Measurements from ENCODE around the gene STEAP4.
"Not testable (repeated sequence)": the region's sequence is repeated elsewhere in the genome, so short reads cannot be mapped to it uniquely, and the experiment has no call there.

STEAP4 gene

DNA sequence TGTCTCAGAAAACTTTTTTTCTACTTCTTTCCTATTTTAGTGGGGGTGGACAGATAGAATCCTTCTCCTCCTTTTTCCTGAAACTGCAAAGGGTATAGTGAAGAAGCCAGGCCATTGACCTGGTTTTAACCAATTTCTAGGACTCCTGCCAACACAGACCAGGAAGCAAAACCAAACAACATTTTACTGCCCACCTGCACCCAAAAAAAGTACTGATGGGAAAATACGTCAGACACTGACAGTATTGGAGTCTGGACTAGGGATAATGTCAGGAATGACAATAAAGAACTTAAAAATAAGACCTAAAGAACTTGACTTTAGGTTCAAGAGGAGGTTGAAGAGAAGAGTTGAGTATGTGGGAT lies 5.0 kb upstream of the STEAP4 start:
- DNase-seq = no peak

DNA sequence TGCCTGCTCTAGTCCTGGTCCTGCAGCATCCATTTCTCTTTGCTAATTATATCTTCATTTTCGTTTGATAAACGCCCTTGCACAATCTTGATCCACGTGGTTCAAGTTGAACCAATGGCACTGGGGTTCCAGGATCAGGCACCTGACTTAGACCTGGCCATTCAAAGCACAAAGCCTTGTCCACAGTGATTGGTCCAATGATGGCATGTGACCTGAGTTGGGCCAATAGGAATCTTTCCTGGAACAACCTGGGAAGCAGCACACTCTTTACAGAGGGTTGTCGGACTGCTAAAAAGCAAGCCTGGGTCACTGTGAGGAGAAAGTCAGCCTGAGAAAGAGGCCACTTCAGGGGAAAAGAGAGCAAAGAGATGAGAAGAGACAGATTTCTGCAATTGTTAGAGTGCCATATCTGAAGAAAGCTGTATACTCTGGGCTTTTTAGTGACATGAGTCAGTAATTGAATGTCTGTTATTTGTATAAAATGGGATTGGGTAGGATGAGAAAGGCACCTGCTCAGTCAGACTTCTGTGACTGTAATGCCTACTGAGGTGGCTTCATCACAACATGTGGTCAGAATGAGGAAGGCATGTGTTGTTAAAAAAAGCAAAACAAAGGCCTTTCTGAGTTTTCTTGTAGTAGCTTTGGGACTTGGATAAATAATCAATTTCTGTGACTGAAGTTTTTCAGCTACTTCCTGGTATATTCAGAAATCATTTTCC lies 4.4 kb upstream of the STEAP4 start:
- DNase-seq = no peak

DNA sequence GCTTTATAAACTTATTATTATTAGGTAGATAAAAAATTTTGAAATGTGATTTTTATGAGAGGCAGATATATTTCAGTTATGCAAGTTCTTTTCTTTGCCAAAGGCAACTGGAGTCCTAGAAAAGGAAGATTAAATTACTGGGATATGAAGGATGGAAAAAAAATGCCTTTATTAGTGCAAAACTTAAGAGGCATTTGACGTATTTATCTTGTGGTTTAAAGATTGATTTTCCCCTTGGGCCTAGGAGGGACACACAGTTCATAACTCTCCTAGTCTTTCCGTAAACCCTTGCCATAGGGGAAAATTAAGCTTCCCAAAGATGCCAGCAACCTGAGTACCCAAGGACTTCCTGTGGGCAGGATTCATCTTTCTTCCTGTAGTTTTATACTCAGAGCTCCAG lies 3.1 kb upstream of the STEAP4 start:
- DNase-seq = no peak

DNA sequence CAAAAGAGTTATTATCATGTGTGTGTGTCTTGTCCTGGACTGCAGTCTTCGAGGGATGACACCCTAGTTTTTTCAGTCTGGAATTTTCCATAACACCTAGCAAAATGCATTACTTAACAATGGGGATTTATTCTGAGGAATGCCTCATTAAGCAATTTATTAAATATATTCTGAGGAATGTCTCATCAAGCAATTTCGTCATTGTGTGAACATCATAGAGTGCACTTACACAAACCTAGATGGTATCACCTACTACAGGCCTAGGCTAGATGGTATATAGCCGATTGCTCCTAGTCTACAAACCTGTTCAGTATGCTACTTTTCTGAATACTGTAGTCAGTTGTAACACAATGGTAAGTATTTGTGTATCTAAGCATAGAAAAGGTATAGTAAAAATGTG lies 1.1 kb upstream of the STEAP4 start:
- DNase-seq = no peak

DNA sequence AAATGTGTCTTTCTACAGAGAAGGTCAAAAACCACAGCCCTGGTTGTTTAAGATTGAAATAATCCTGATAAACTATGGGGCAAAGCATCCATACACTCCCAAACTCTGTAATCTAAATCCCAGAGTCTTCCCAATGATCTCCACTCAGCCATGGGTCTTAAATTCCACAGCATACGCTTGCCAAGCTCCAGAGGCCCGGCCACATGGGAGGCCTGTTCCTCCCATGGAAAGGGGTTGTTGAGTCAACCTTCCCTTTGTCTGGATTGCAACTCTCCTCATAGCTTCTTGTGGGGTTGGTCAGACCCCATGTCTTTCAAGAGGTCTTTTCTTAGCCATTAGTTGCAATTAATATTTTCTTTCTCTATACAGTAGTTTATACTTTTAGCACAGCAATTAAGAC lies 718 bp upstream of the STEAP4 start:
- DNase-seq = no peak

DNA sequence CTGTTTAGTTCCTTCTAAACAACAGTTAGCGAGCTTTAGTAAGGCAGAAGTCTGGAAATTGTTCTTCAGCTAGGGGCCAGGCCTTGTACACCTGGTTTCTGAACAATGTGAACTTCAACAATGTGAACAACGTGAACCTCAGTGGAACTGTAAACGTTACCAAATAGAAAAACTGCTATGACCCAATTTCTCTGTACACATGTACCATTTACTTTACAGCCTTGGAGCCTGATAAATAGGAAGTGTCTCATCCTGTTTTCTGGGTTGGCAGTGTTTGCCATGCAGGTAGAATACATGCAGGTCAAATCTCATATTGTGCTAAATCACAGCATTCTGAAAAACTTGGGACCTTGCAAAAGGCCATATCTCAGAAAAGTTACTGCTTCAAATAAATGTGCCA lies 1.6 kb downstream of the STEAP4 start:
- DNase-seq = no peak

DNA sequence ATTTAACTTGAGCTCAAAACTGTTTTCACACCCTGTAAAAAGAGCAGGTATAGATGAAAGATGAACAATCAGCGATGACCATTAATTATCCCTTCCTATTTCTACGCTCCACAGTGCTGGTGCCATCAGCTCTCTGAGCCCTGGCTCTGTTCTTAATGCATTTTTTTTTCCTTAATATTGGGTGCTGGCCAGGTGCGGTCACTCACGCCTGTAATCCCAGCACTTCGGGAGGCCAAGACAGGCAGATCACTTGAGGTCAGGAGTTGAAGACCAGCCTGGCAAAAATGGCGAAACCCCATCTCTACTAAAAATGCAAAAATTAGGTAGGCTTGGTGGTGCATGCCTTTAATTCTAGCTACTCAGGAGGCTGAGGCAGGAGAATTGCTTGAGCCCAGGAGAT lies 4.2 kb downstream of the STEAP4 start:
- no peak for DNase-seq

DNA sequence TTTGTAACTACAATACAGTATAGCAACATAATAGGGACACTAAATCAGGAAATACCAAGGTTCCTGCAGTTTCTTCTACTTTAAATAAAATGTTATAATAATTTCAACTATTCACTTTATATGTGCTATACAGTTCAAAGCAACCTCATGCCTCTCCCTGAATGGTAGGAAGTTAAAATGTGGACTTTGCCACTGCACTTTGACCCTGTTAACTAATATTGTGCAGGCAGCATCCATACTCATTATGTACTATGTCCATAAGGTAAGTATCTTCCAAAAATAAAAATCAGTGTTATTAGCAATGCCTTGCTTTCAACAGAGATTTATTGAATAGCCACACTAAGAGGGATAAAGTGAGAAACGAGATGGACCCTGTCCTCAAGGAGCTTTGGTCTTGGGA lies 4.8 kb downstream of the STEAP4 start:
- no peak for DNase-seq

DNA sequence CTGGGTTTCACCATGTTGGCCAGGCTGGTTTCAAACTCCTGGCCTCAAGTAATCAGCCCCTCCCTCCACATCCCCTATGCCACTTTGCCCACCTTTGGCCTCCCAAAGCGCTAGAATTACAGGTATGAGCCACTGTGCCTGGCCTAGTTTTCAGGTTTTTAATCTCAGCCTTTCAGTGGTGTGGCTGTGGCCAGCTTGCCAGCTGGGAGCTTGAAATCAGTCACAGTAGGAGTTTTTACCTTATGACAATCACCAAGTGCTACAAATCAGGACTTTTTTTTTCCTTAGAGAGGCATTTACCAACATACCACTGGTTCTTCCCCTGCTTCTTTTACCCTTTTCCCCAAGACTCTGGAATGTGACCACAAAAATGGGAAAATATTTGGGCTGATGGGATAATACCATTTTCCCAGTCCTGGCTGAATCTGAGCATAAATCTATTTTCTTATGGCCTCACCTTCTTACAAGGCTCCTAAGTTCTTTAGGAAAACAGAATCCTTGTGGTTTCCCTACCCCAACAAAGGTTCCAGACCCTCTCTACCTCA lies 6.2 kb downstream of the STEAP4 start:
- no peak for DNase-seq

DNA sequence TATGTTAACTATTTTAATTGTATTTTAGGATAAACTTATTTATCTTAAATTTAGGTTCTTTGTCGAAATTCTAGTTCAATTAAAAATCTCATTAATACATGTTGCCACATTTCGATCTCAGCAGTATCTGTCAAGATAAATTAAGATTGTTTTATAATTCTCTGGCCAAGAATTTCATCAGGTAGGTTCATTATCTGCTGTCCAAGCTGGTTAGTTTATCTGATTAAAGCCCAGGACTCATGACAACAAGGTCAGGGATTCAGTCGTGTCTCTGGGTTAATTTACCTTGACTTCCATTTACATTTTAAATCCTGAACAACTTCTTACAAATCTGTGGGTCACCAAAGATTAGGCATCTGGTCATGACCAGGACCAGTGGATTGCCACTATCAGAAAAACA lies 7.6 kb downstream of the STEAP4 start:
- no peak for DNase-seq

DNA sequence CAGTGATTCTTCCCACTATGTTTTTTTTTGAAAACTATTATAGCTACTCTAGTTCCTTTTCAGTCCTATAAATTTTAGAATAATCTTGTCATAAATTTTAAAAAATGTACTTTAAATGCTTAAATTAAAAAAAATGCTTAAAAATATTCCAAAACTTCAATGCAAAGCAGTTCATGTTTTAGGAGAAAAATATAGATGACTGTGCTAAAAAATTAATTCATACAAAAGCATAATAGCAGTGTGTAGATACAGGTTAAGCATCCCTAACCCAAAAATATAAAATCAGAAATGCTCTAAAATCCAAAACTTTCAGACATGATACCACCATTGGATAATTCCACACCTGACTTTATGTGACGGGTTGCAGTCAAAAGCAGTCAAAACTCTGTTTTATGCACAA lies 12.8 kb downstream of the STEAP4 start:
- no peak for DNase-seq

DNA sequence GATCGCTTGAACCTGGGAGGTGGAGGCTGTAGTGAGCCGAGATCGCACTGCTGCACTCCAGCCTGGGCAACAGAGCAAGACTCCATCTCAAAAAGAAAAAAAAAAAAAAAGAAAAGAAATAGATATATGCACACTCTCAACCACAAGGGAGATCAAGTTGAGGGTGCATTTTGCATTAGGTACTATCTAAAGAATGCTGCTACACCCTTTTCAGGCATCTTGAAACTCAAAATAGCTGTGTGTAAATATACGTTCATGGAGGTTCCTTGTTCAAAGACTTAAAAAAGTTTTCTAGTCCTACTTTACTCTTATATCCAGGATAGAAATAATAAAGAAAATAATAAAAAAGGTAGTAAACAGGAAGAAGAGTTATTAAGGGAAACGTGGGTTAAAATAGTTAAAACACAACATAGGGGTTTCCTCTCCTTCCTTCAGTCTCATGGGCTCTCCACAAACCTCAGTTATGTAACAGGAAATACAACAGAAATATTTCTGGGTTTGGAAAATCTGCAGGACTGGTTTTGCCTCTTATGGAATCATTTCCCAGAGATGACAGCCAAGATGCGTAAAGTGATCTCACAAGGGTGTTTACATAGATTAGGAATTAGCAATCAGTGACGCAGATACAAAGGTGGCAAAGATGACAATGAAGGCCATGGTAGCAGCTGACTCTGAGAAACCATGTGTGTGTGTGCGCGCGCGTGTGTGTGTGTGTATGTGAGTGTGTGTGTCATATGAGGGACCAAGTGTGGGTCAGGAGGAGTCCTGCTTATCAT lies 15.1 kb downstream of the STEAP4 start:
- no peak for DNase-seq

DNA sequence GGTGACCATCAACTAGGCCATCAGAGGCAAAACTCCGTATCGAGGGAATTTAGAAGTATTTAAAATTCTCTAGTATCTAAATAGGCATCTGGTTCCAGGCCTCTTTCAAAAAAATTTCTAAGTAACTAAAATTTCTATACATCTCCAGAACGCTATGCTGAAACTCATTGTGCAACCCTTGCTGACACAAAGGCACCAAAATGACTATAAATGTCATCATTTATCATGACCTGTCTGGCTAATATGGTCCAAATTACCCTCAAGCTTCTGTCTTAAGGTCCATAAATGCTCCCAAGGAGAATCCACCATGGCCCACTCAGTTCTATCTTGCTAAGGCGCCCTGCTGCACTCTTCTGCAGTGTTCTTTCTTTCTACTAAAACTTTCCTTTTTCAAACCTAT lies 16.2 kb downstream of the STEAP4 start:
- DNase-seq = no peak

DNA sequence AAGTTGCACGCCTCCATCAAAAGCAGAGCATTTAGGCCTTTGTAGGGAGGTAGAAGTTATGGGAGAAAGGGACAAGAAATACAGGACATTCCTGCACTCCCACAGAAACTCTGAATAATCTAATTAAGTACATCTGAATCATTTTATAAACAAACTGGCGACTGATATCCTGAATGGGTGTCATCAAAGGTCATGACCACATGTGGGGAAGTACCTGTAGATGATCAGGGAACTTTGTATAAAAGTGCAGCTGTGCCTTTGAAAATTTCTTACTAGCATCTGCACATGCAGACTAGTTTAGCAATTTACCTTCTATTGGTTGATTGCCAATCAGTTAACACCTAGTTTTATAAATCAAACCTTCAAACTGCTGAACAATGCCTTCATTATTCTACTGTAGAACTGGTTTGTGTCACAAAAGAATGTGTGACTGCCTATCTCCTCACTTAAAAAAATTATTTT lies 17.1 kb downstream of the STEAP4 start:
- no peak for DNase-seq

DNA sequence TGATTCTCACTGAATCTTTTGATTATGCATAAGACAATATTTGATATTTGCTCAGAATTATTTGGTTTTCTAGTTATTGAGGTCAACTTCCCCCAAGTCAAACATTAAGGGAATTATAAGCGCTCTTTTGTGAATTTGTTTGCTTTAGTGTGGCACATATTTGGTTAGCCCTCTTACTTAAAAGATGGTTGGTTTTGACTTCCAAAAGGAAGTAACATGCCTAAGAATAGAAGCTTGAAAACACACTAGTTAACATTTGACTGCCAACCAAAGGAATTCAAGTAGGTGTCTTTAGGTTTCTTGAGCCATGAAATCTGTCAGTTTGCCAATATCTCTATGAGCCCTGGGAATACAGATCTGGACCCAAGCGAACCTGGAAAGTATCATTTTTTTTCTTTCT lies 24.9 kb downstream of the STEAP4 start:
- DNase-seq = no peak

DNA sequence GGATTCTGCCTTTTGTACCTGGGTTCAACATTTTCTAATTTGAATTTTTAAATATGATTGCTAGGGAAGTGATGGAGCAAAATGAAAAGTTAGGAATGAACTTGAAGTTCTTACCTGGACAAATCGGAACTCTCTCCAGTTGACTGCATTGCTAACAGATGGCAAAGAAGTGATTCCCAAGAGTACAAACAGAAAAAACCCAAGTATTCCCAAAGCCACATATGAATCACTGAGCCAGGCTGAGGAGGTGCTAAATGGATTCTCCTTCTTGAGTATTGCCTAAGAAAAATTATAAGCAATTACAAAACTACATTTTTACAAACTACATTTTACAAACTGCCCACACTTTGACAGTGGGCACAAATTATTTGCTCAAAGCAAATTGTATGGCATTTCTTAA lies 25.9 kb downstream of the STEAP4 start:
- DNase-seq = no peak

DNA sequence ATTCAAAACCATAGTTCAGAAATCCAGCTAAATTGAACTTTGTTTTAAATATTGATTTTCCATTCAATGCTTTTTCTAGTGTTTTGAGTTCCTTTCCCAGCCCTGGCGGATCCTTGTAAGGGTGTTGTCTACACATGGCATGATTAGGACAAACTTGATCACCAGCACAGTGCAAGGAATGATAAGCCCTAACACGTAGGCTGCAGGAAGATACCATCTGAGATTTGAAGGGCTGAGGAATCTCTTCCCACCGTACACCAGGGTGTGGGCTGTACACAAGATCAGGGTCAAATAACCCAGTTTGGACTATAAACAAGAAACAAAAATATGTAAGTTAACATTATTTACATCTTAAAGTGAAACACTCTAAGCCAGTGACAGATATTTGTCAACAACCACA lies 27.4 kb downstream of the STEAP4 start:
- no peak for DNase-seq

DNA sequence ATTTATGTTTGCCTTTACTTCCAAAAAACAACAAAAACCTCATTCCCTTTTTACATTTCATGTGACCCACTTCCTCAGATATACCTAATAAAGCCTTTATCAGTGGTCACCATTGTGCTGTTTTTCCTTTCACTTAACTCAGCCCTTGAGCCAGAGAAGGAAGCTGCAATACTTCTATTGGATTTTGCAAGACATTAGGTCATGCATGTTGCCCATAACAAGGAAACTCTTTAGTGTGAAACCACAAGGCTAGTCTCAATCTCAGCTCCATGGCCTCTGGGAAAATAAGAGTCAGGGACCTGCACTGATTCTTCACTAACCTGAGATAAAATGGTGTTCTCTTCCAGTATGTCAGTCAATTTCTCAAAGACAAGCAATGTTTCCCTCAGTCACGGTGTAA lies 27.8 kb downstream of the STEAP4 start:
- DNase-seq = no peak

DNA sequence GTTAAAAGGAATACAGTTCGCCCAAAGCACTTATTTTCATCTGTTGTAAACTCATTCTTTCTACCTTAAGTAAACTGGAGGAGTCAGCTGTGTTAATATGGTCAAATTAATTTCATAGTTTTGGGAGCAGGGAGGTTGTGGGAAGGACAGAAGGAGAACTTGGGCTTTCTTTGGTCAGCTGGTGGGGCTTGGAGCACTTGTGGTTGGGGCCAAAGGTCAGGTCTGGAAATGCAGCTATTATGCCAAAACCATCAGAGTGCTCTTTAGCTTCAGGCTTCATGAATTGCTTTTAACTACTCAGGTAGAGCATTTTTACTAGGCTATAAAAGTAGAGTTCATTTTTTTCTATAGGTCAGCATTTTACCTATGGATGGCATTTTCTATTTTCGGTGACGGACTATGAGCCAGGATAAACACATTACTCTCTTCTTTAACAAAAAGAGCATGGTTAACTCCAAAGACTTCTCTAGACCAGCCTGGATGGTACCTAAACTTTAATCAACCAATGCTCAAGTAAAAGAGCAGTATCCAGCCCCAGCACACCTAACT lies 30.0 kb downstream of the STEAP4 start:
- DNase-seq = no peak

DNA sequence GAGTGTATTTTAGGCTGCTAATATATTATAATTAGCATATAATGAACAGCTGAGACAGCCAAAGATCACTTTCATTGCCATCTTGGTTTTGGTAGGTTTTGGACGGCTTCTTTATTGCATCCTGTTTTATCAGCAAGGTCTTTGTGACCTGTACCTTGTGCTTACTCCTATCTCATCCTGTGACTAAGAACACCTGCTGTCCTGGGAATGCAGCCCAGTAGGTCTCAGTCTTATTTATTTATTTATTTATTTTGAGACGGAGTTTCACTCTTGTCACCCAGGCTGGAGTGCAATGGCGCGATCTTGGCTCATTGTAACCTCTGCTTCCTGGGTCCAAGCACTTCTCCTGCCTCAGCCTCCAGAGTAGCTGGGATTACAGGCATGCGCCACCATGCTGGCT lies 31.8 kb downstream of the STEAP4 start:
- not testable (repeated sequence) for DNase-seq

DNA sequence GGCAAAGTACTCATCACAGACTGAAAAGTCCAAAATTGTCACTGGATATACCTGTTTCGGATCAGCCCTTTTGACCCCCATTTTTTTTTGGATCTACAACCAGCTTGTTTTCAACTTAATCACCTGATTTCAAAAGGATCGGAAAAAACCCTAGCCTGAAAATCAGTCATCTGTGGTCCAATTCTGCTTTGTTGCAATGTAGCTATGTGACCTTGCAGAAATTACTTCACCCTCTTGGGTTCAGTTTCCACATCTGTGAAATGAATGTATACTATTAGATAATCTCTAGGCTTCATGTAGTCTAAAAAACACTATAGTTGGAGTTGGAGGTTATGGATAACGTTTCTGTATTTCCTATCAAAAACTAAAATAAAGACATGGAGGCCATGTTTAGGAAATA lies 37.1 kb downstream of the STEAP4 start:
- no peak for DNase-seq

DNA sequence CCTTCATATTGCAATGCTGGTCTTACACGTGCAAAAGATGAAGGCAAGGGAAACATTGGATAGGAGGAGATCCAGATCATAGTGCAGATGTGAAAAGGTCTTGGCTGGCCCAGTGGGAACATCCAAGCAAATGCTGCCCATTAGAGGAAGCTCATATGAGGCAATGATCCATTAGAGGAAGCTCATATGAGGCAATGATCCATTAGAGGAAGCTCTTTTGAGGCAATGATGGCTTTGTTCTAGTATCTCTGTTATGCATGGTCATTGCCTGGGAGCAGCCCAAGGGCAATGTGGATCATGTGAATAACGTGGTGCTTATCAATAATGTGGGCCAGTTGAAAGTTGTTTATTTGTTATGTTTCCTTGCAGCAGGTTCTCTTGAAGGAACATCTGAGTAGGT lies 37.8 kb downstream of the STEAP4 start:
- DNase-seq = no peak

DNA sequence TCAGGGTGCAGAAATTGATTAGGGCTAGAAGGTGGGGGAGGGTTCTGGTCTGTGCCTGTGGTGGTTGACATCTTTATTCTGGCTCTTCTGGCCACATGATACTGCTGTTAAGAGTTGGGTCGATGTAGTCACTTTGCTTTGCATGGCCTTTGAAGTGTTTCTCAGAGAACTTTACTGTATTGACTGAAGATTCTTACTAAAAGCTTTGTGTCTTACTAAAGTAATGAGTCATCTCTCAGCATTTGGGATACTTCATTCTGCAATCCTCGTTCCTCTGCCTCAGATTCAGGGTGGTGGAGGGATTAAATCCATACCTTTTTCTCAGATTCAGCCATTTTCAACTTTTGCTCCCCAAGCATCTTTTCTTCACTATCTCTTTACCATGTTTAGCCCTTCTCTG lies 38.6 kb downstream of the STEAP4 start:
- no peak for DNase-seq

DNA sequence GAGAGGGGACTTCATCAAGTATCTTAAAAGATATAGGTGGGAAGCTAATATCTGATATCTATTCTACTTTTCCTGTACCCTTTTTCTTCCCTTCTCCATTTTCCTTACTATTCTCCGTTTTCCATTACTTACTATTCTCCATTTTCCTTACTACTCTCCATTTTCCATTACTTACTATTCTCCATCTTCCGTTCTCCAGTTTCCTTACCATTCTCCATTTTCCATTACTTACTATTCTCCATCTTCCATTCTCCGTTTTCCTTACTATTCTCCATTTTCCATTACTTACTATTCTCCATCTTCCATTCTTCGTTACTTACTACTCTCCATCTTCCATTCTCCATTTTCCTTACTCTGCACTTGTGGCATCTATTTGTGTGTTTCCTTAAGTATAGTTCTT lies 39.3 kb downstream of the STEAP4 start:
- DNase-seq = no peak
